BJ (cell line): Measurements from ENCODE around the gene LPCAT2. TPM values are rescaled to one million over a fixed set of nuclear protein-coding genes. Genes with fewer than 3 reads are reported as not detected.

Experiments
- CTCF ChIA-PET: fragments of 350-600 bp; formaldehyde crosslinking; extraction: SDS; loops from one replicate; lab custom pipeline; 2021; ENCODE audit warnings: antibody characterized with exemption, inconsistent platforms; lab: Yijun Ruan, JAX
- POLR2A ChIA-PET: fragments of 300-600 bp; sonication (Branson Sonifier 250); formaldehyde crosslinking; extraction: SDS; loops from one replicate; lab custom pipeline; 2021; ENCODE audit warnings: antibody characterized with exemption; lab: Charles Lee
- DNase-seq: peaks from one replicate; pipeline ENCODE4 v3.0.0-alpha.2; 2011; ENCODE audit warnings: low read depth
- H3K27me3 ChIP-seq: 2 replicates; pipeline ENCODE4 v1.6.0; 2011; ENCODE audit warnings: low read length; ENCODE audit not compliant: control insufficient read depth, insufficient read depth
- H3K36me3 ChIP-seq: 2 replicates; pipeline ENCODE4 v1.5.1; 2011; ENCODE audit warnings: low read length; ENCODE audit not compliant: control insufficient read depth, insufficient read depth
- H3K4me3 ChIP-seq: 2 replicates; pipeline ENCODE4 v1.5.1; 2011; ENCODE audit warnings: low read depth, mild to moderate bottlenecking, control low read depth, low read length
- CTCF ChIP-seq: IDR thresholded peaks from 2 replicates; pipeline ENCODE4 v1.5.1; 2011; ENCODE audit warnings: low read depth, mild to moderate bottlenecking, control low read depth, inconsistent platforms, low read length, moderate library complexity; ENCODE audit not compliant: insufficient read depth
- polyA plus RNA-seq: library from polyadenylated mRNA; depleted of rRNA; stranded (reverse); fragments of >200 nt; gene quantifications from 2 replicates; pipeline ENCODE4 v1.2.3, GENCODE V29; 2011

Gene LPCAT2
- polyA plus RNA-seq, 1 experiment: 7.9 TPM

GRCh38 chr16:55489119-55489955 lies 19.5 kb upstream of the LPCAT2 start:
- no peak for TF ChIP-seq CTCF
- Histone ChIP-seq H3K4me3 (no peak overlapping the region), H3K27me3 (no peaks in the 10 kb centered on the region), H3K36me3 (peaks cover 61% of the 10 kb centered on the region)
- DNase-seq: no peak
- CTCF ChIA-PET: interaction anchor here (1.4 to 1.7 kb wide), 2 partner anchors 20 to 24 kb away, joined by 3 to 6 read pairs; no protein-coding TSS in a partner anchor
- POLR2A ChIA-PET: no interaction called here

- POLR2A ChIA-PET: no interaction called here
- DNase-seq: no peak
- H3K36me3 ChIP-seq: peaks cover 58% of the 10 kb centered on the region
- H3K27me3 ChIP-seq: no peaks in the 10 kb centered on the region
- H3K4me3 ChIP-seq: no peak overlapping the region
- TF ChIP-seq CTCF: no peak
- CTCF ChIA-PET: interaction anchor here (1.7 kb wide), 1 partner anchor 25 kb away, joined by 6 read pairs; no protein-coding TSS in a partner anchor
Measured at GRCh38 chr16:55489956-55490265, 19.0 kb upstream of the LPCAT2 start.

GRCh38 chr16:55490301-55490700 lies 18.6 kb upstream of the LPCAT2 start:
- Histone ChIP-seq H3K4me3 (no peak overlapping the region), H3K27me3 (no peaks in the 10 kb centered on the region), H3K36me3 (peaks cover 54% of the 10 kb centered on the region)
- no peak for DNase-seq
- TF ChIP-seq CTCF: no peak
- ChIA-PET POLR2A (interaction anchor here (0.6 kb wide), 1 partner anchor 10 kb away, joined by 3 read pairs; no protein-coding TSS in a partner anchor), CTCF (interaction anchor here (1.7 kb wide), 1 partner anchor 25 kb away, joined by 6 read pairs; no protein-coding TSS in a partner anchor)

GRCh38 chr16:55491691-55492090 lies 17.2 kb upstream of the LPCAT2 start:
- H3K36me3 ChIP-seq: peaks cover 51% of the 10 kb centered on the region
- CTCF ChIA-PET: interaction anchor here (1.1 to 1.9 kb wide), 2 partner anchors 27 to 153 kb away, joined by 4 to 9 read pairs; no protein-coding TSS in a partner anchor
- no peaks in the 10 kb centered on the region for H3K27me3 ChIP-seq
- TF ChIP-seq CTCF: no peak
- POLR2A ChIA-PET: interaction anchor here (0.6 kb wide), 1 partner anchor 45 kb away, joined by 12 read pairs; no protein-coding TSS in a partner anchor
- DNase-seq: no peak
- H3K4me3 ChIP-seq: no peak overlapping the region

GRCh38 chr16:55492756-55493380 lies 16.0 kb upstream of the LPCAT2 start:
- Histone ChIP-seq H3K36me3 (peaks cover 58% of the 10 kb centered on the region), H3K27me3 (no peaks in the 10 kb centered on the region), H3K4me3 (no peak overlapping the region)
- ChIA-PET CTCF (interaction anchor here (0.7 to 1.9 kb wide), 4 partner anchors 28 to 209 kb away, joined by 3 to 9 read pairs (median 4); no protein-coding TSS in a partner anchor), POLR2A (no interaction called here)
- TF ChIP-seq CTCF: no peak
- DNase-seq: no peak
